ENCODE data around the gene RFX4. TPM values are rescaled to one million over a fixed set of nuclear protein-coding genes. Genes with fewer than 3 reads are reported as not detected.

RFX4 gene
- total RNA-seq, 4 donors from 2014 or later, result not detected

DNA sequence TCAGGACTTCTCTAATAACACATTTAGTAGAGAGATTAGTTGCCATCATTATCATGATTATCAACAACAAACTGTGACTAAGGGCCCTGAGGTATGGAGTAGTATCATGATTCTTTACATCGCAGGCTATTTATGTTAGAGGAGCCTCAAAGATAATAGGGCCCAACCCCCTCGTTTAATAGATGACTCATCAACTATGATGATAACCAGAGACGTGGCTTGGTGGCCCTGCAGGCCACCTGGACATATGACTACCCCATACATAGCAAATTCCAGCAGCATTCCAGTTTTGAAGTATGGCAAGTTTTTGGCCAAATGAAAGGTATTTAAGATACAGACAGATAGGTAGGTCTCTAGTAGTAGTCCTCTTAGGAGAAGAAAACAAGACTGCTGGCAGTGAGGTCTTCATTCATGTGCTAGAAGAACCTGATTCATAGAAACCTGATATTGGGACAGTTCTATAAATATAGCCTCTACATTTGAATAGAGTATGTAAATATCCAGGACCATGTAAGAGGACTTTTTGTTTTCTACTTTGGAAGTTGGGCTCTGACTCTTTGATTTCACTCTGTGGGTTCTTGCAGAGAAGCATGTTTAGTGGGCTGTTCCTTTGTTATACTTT is 197.3 kb downstream of the RFX4 start:
- Histone ChIP-seq H3K4me1 (peaks cover 2 to 13% (median 3%) of the 10 kb centered on the region in 3 donors), H3K27ac (no peak overlapping the region), H3K36me3 (peaks cover 0 to 16% (median 0%) of the 10 kb centered on the region in 3 donors), H3K9me3 (no peaks in the 10 kb centered on the region), H3K4me3 (no peak overlapping the region), H3K27me3 (no peaks in the 10 kb centered on the region)
- 10 to 62% methylated on average over 3 of the region's 3 CpGs for WGBS, 2 donors
- DNase-seq, result no peak
- intact Hi-C loops (cut with DNase I), result no loop called here
- no peak for TF ChIP-seq POLR2A (IDR thresholded peaks at IDR 0.05)
- TF ChIP-seq, protein P1, sequence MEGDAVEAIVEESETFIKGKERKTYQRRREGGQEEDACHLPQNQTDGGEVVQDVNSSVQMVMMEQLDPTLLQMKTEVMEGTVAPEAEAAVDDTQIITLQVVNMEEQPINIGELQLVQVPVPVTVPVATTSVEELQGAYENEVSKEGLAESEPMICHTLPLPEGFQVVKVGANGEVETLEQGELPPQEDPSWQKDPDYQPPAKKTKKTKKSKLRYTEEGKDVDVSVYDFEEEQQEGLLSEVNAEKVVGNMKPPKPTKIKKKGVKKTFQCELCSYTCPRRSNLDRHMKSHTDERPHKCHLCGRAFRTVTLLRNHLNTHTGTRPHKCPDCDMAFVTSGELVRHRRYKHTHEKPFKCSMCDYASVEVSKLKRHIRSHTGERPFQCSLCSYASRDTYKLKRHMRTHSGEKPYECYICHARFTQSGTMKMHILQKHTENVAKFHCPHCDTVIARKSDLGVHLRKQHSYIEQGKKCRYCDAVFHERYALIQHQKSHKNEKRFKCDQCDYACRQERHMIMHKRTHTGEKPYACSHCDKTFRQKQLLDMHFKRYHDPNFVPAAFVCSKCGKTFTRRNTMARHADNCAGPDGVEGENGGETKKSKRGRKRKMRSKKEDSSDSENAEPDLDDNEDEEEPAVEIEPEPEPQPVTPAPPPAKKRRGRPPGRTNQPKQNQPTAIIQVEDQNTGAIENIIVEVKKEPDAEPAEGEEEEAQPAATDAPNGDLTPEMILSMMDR (IDR thresholded peaks at IDR 0.05), result no peak

- intact Hi-C loops (cut with DNase I), result no loop called here
- Histone ChIP-seq H3K27ac (no peak overlapping the region), H3K9me3 (no peaks in the 10 kb centered on the region), H3K27me3 (no peaks in the 10 kb centered on the region), H3K4me1 (peaks cover 0 to 4% (median 0%) of the 10 kb centered on the region in 3 donors), H3K36me3 (peaks cover 0 to 27% (median 0%) of the 10 kb centered on the region in 3 donors), H3K4me3 (no peak overlapping the region)
- no peak for DNase-seq
- WGBS, 2 donors, result 52 to 57% methylated on average over 1 of the region's 1 CpG
- TF ChIP-seq, protein P1 (IDR thresholded peaks at IDR 0.05), result no peak
- TF ChIP-seq POLR2A (IDR thresholded peaks at IDR 0.05), result no peak
Measured at GRCh38 chr12:106782619-106783018, 199.8 kb downstream of the RFX4 start.

DNA sequence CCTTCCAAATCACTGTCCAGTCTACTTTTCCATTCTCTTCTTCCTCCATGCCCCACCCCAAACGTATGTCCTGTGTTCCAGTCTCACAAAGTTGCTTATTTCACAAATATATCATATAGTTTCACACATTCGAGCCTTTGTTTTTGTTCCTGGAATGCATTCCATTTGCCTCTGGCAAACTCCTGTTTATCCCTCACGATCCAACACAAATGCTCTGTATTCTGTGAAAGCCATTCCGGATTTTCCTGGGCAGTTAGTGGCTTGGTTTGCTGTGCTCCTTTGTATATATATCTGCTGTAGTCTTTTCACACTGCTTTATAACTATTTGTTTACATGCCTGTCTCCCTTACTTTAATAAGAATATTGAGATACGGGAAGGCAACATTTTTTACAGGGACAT is 200.7 kb downstream of the RFX4 start:
- WGBS, 2 donors, result 71 to 80% methylated on average over 5 of the region's 5 CpGs
- no peak overlapping the region for H3K4me3 ChIP-seq
- H3K4me1 ChIP-seq, result no peaks in the 10 kb centered on the region
- DNase-seq, result no peak
- H3K27ac ChIP-seq, result no peak overlapping the region
- intact Hi-C loops (cut with DNase I), result no loop called here
- TF ChIP-seq POLR2A (IDR thresholded peaks at IDR 0.05), result no peak
- TF ChIP-seq, protein P1 (IDR thresholded peaks at IDR 0.05), result no peak
- H3K27me3 ChIP-seq, result no peaks in the 10 kb centered on the region
- peaks cover 0 to 32% (median 0%) of the 10 kb centered on the region in 3 donors for H3K36me3 ChIP-seq
- H3K9me3 ChIP-seq, result no peaks in the 10 kb centered on the region

- Histone ChIP-seq H3K27me3 (no peaks in the 10 kb centered on the region), H3K4me3 (no peak overlapping the region), H3K4me1 (peaks cover 0 to 12% (median 0%) of the 10 kb centered on the region in 3 donors), H3K9me3 (no peaks in the 10 kb centered on the region), H3K27ac (no peak overlapping the region), H3K36me3 (peaks cover 0 to 33% (median 0%) of the 10 kb centered on the region in 3 donors)
- 89 to 92% methylated on average over 2 of the region's 2 CpGs for WGBS, 2 donors
- intact Hi-C loops (cut with DNase I), result no loop called here
- TF ChIP-seq, protein P1 (IDR thresholded peaks at IDR 0.05), result no peak
- TF ChIP-seq POLR2A (IDR thresholded peaks at IDR 0.05), result no peak
- no peak for DNase-seq
Measured at GRCh38 chr12:106790020-106790419, 207.2 kb downstream of the RFX4 start.

- Histone ChIP-seq H3K9me3 (no peaks in the 10 kb centered on the region), H3K27ac (no peak overlapping the region), H3K36me3 (peaks cover 0 to 23% (median 0%) of the 10 kb centered on the region in 3 donors), H3K27me3 (no peaks in the 10 kb centered on the region), H3K4me1 (peaks cover 0 to 12% (median 0%) of the 10 kb centered on the region in 3 donors), H3K4me3 (no peak overlapping the region)
- no peak for TF ChIP-seq POLR2A (IDR thresholded peaks at IDR 0.05)
- TF ChIP-seq, protein P1 (IDR thresholded peaks at IDR 0.05), result no peak
- intact Hi-C loops (cut with DNase I), result no loop called here
- DNase-seq, result no peak
Measured at GRCh38 chr12:106791531-106791930, 208.7 kb downstream of the RFX4 start.

All from esophagus squamous epithelium (tissue), 5 donors.